DOHH2 (cell line): ENCODE results near the gene KAT6B.

Experiments
- EZH2phosphoT487 ChIP-seq: fragments of 200-600 bp; sonication (generic); IDR thresholded peaks from 2 replicates; pipeline ENCODE4 v1.6.1; 2017; ENCODE audit warnings: borderline replicate concordance, mild to moderate bottlenecking, antibody characterized with exemption, low read length, moderate library complexity, mixed read lengths
- TF ChIP-seq, protein P1 (sequence below): fragments of 200-600 bp; sonication (generic); IDR thresholded peaks from one replicate; pipeline ENCODE4 v1.5.1; 2014; ENCODE audit warnings: antibody characterized with exemption, mild to moderate bottlenecking, low read depth, low read length; ENCODE audit not compliant: poor library complexity, severe bottlenecking

GRCh38 chr10:74997163-74997562 is 170.8 kb downstream of the KAT6B start:
- TF ChIP-seq, protein P1, sequence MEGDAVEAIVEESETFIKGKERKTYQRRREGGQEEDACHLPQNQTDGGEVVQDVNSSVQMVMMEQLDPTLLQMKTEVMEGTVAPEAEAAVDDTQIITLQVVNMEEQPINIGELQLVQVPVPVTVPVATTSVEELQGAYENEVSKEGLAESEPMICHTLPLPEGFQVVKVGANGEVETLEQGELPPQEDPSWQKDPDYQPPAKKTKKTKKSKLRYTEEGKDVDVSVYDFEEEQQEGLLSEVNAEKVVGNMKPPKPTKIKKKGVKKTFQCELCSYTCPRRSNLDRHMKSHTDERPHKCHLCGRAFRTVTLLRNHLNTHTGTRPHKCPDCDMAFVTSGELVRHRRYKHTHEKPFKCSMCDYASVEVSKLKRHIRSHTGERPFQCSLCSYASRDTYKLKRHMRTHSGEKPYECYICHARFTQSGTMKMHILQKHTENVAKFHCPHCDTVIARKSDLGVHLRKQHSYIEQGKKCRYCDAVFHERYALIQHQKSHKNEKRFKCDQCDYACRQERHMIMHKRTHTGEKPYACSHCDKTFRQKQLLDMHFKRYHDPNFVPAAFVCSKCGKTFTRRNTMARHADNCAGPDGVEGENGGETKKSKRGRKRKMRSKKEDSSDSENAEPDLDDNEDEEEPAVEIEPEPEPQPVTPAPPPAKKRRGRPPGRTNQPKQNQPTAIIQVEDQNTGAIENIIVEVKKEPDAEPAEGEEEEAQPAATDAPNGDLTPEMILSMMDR: no peak
- no peak for TF ChIP-seq EZH2phosphoT487
